Fibroblast of lung (primary cell): ENCODE measurements around the gene DNAH1.

Source experiments
- CTCF ChIP-seq, 2 donors: IDR thresholded peaks in 1 of 2; conservative IDR thresholded peaks in 1 of 2; 1 replicate in 1 of 2; 2 replicates in 1 of 2; pipeline ENCODE4 v1.5.1; 2011 to 2012; ENCODE audit warnings: low read length in 2 of 2, control low read depth in 1 of 2, inconsistent platforms in 1 of 2, low read depth in 1 of 2, mild to moderate bottlenecking in 1 of 2
- EZH2 ChIP-seq: IDR thresholded peaks from 2 replicates; pipeline ENCODE4 v1.5.1; 2012; ENCODE audit warnings: low read length, control low read depth, mild to moderate bottlenecking; ENCODE audit errors: missing control alignments

GRCh38 chr3:52442409-52443267 is 126.5 kb downstream of the DNAH1 start:
- TF ChIP-seq EZH2 (no peak), CTCF (conservative IDR thresholded peaks at IDR 0.05 in 1 of 2, IDR thresholded peaks at IDR 0.05 in 1 of 2; ENCODE audit: low read depth in 1 of 2, low read length in 2 of 2) (no peak)
